Neural cell (in vitro differentiated cells): ENCODE measurements around the gene SCYL1. TPM values are rescaled to one million over a fixed set of nuclear protein-coding genes. Genes with fewer than 3 reads are reported as not detected.

Experiments
- H2AFZ ChIP-seq: fragments of 200-600, 300-800 bp; sonication (generic), shearing (Covaris generic); 2 replicates; pipeline ENCODE4 v1.6.0; 2014; ENCODE audit warnings: low read depth, mild to moderate bottlenecking, antibody characterized with exemption, low read length, moderate library complexity
- H3F3A ChIP-seq: fragments of 200-600 bp; shearing (Covaris generic); 2 replicates; pipeline ENCODE4 v1.6.1; 2016; ENCODE audit warnings: mild to moderate bottlenecking, moderate library complexity, mixed read lengths, antibody characterized with exemption, low read length; ENCODE audit not compliant: insufficient read depth, poor library complexity, severe bottlenecking
- H3K27ac ChIP-seq: fragments of 200-600, 300-800 bp; sonication (generic), shearing (Covaris generic); 2 replicates; pipeline ENCODE4 v1.5.1; 2014; ENCODE audit warnings: mild to moderate bottlenecking, low read length, moderate library complexity
- H3K27me3 ChIP-seq: fragments of 300-800, 200-600 bp; sonication (generic), shearing (Covaris generic); 2 replicates; pipeline ENCODE4 v1.6.0; 2014; ENCODE audit warnings: mild to moderate bottlenecking, low read depth, low read length, moderate library complexity; ENCODE audit not compliant: insufficient read depth
- H3K36me3 ChIP-seq: fragments of 300-800, 200-600 bp; sonication (generic), shearing (Covaris generic); 2 replicates; pipeline ENCODE4 v1.5.1; 2014; ENCODE audit warnings: mild to moderate bottlenecking, antibody characterized with exemption, low read length, moderate library complexity; ENCODE audit not compliant: insufficient read depth
- H3K4me2 ChIP-seq: fragments of 300-800, 200-600 bp; sonication (generic), shearing (Covaris generic); 2 replicates; pipeline ENCODE4 v1.6.0; 2014; ENCODE audit warnings: mild to moderate bottlenecking, low read length
- H3K4me3 ChIP-seq: fragments of 300-800, 200-600 bp; sonication (generic), shearing (Covaris generic); 2 replicates; pipeline ENCODE4 v1.5.1; 2014; ENCODE audit warnings: mild to moderate bottlenecking, low read length, moderate library complexity
- H3K79me2 ChIP-seq: fragments of 200-600 bp; shearing (Covaris generic); replicated peaks from 2 replicates; pipeline ENCODE4 v1.6.0; 2014; ENCODE audit warnings: mild to moderate bottlenecking, low read length, moderate library complexity; ENCODE audit not compliant: insufficient read depth
- H3K9ac ChIP-seq: fragments of 300-800, 200-600 bp; sonication (generic), shearing (Covaris generic); 2 replicates; pipeline ENCODE4 v1.6.1; 2016; ENCODE audit warnings: mild to moderate bottlenecking, low read length, mixed read lengths
- H3K9me2 ChIP-seq: fragments of 200-600 bp; shearing (Covaris generic); 2 replicates; pipeline ENCODE4 v1.6.1; 2016; ENCODE audit warnings: mild to moderate bottlenecking, low read length, mixed read lengths; ENCODE audit not compliant: insufficient read depth
- H3K9me3 ChIP-seq: fragments of 200-600, 300-800 bp; sonication (generic), shearing (Covaris generic); 2 replicates; pipeline ENCODE4 v1.6.1; 2016; ENCODE audit warnings: mild to moderate bottlenecking, mixed run types, low read length, moderate library complexity, mixed read lengths
- H4K20me1 ChIP-seq: fragments of 200-600 bp; shearing (Covaris generic); 2 replicates; pipeline ENCODE4 v1.6.1; 2016; ENCODE audit warnings: mild to moderate bottlenecking, mixed run types; ENCODE audit not compliant: insufficient read depth
- CTCF ChIP-seq: fragments of 450-650 bp; IDR thresholded peaks from 2 replicates; pipeline ENCODE4 v1.5.1; 2014; ENCODE audit warnings: antibody characterized with exemption, mild to moderate bottlenecking, moderate library complexity; ENCODE audit not compliant: poor library complexity, severe bottlenecking
- EP300 ChIP-seq: fragments of 450-650 bp; conservative IDR thresholded peaks from 2 replicates; pipeline ENCODE4 v1.6.1; 2014; ENCODE audit warnings: antibody characterized with exemption, mild to moderate bottlenecking, moderate library complexity; ENCODE audit not compliant: poor library complexity, severe bottlenecking
- EZH2 ChIP-seq: fragments of 200-600, 300-800 bp; shearing (Covaris generic), sonication (generic); IDR thresholded peaks from 2 replicates; pipeline ENCODE4 v1.6.1; 2014; ENCODE audit warnings: antibody characterized with exemption, low read length, borderline replicate concordance, mild to moderate bottlenecking; ENCODE audit not compliant: insufficient read depth, poor library complexity, severe bottlenecking
- MXI1 ChIP-seq: fragments of 450-650 bp; conservative IDR thresholded peaks from 2 replicates; pipeline ENCODE4 v1.6.1; 2014; ENCODE audit warnings: antibody characterized with exemption, mild to moderate bottlenecking; ENCODE audit not compliant: poor library complexity, severe bottlenecking
- POLR2AphosphoS5 ChIP-seq: IDR thresholded peaks from 2 replicates; pipeline ENCODE4 v1.6.1; 2012
- RAD21 ChIP-seq: fragments of 450-650 bp; conservative IDR thresholded peaks from 2 replicates; pipeline ENCODE4 v1.6.1; 2014; ENCODE audit warnings: antibody characterized with exemption, mild to moderate bottlenecking, moderate library complexity
- REST ChIP-seq: IDR thresholded peaks from 2 replicates; pipeline ENCODE4 v1.6.1; 2012; ENCODE audit warnings: borderline replicate concordance
- SMC3 ChIP-seq: fragments of 450-650 bp; conservative IDR thresholded peaks from 2 replicates; pipeline ENCODE4 v1.6.1; 2014; ENCODE audit warnings: antibody characterized with exemption, mild to moderate bottlenecking, moderate library complexity; ENCODE audit not compliant: poor library complexity
- TAF1 ChIP-seq: IDR thresholded peaks from 2 replicates; pipeline ENCODE4 v1.6.1; 2012; ENCODE audit warnings: low read depth
- polyA plus RNA-seq: library from polyadenylated mRNA; depleted of rRNA; stranded (reverse); fragments of >200 nt; gene quantifications from 2 replicates; pipeline ENCODE4 v1.2.3, GENCODE V29; 2014

The SCYL1 gene
- polyA plus RNA-seq, 1 donor from 2014 or later: 48.3 TPM

GRCh38 chr11:65556470-65557279 is 31.8 kb downstream of the SCYL1 start:
- H3K9me2 ChIP-seq: no peaks in the 10 kb centered on the region
- H3K9ac ChIP-seq: no peak overlapping the region
- H2AFZ ChIP-seq: no peak overlapping the region
- H3K9me3 ChIP-seq: no peaks in the 10 kb centered on the region
- H3K79me2 ChIP-seq: no peaks in the 10 kb centered on the region
- TF ChIP-seq RAD21: no peak
- TF ChIP-seq EP300: no peak
- no peak for TF ChIP-seq TAF1
- no peak for TF ChIP-seq CTCF
- no peak for TF ChIP-seq REST
- TF ChIP-seq EZH2: no peak
- no peak for TF ChIP-seq SMC3
- TF ChIP-seq MXI1: no peak
- TF ChIP-seq POLR2AphosphoS5: no peak
- no peak overlapping the region for H3K27ac ChIP-seq
- H3K36me3 ChIP-seq: no peaks in the 10 kb centered on the region
- H3K4me2 ChIP-seq: no peak overlapping the region
- no peaks in the 10 kb centered on the region for H3F3A ChIP-seq
- H3K4me3 ChIP-seq: no peak overlapping the region
- H4K20me1 ChIP-seq: no peaks in the 10 kb centered on the region
- no peaks in the 10 kb centered on the region for H3K27me3 ChIP-seq

GRCh38 chr11:65557280-65558001 is 32.6 kb downstream of the SCYL1 start:
- Histone ChIP-seq H3K27me3 (no peaks in the 10 kb centered on the region), H3K9ac (peak overlapping the region; percentile 46), H4K20me1 (no peaks in the 10 kb centered on the region), H2AFZ (no peak overlapping the region), H3K4me3 (peak overlapping the region; percentile 59), H3K27ac (no peak overlapping the region), H3K36me3 (no peaks in the 10 kb centered on the region), H3K9me2 (no peaks in the 10 kb centered on the region), H3F3A (no peaks in the 10 kb centered on the region), H3K9me3 (no peaks in the 10 kb centered on the region), H3K79me2 (no peaks in the 10 kb centered on the region), H3K4me2 (no peak overlapping the region)
- TF ChIP-seq POLR2AphosphoS5: no peak
- no peak for TF ChIP-seq REST
- TF ChIP-seq SMC3: no peak
